ENCODE measurements around the gene CLN5.

DNA sequence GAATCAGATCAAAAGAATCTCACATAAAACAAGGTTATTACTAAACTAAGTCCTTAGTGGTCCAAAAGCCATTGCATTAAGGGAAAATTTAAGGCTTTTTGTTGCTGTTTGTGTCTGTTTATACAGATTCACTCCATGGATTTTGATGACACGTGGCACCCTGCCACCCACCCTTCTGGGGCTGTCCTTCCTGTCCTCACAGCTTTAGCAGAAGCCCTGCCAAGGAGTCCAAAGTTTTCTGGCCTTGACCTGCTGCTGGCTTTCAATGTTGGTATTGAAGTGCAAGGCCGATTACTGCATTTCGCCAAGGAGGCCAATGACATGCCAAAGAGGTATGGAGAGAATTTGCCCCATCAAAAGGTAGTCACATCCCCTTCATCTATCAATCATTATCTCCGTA lies 36.7 kb upstream of the CLN5 start:
- TF ChIP-seq MYC (IDR thresholded peaks at IDR 0.05; ENCODE audit: low read depth, low read length) = no peak
- TF ChIP-seq CTCF (IDR thresholded peaks at IDR 0.05; ENCODE audit: extremely low read depth in 1 of 2, insufficient read depth in 1 of 2, low read depth in 1 of 2, low read length in 2 of 2) = no peak
- TF ChIP-seq, protein P1, sequence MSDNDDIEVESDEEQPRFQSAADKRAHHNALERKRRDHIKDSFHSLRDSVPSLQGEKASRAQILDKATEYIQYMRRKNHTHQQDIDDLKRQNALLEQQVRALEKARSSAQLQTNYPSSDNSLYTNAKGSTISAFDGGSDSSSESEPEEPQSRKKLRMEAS (IDR thresholded peaks at IDR 0.05; ENCODE audit: insufficient read depth, insufficient read length) = no peak
- TF ChIP-seq POLR2AphosphoS5 (IDR thresholded peaks at IDR 0.05; ENCODE audit: insufficient read depth, low read depth, low read length) = no peak
- no peak for TF ChIP-seq EZH2 (IDR thresholded peaks at IDR 0.05; ENCODE audit: borderline replicate concordance, low read depth, low read length, severe bottlenecking)
- TF ChIP-seq POLR2A (IDR thresholded peaks at IDR 0.05; ENCODE audit: low read depth, low read length) = no peak
